Measurements from ENCODE around the gene EIF3K.

Gene EIF3K

GRCh38 chr19:38669552-38669951 lies 50.6 kb downstream of the EIF3K start:
- no peak for DNase-seq

GRCh38 chr19:38670921-38671398 lies 52.0 kb downstream of the EIF3K start:
- no peak for DNase-seq

- no peak for DNase-seq
Measured at GRCh38 chr19:38671654-38672053, 52.7 kb downstream of the EIF3K start.

- no peak for DNase-seq
Measured at GRCh38 chr19:38673030-38673429, 54.0 kb downstream of the EIF3K start.

- DNase-seq, result no peak
Measured at GRCh38 chr19:38674388-38675171, 55.6 kb downstream of the EIF3K start.

- DNase-seq, result no peak
Measured at GRCh38 chr19:38675611-38676010, 56.6 kb downstream of the EIF3K start.

- no peak for DNase-seq
Measured at GRCh38 chr19:38676023-38676877, 57.3 kb downstream of the EIF3K start.

- DNase-seq, result no peak
Measured at GRCh38 chr19:38676878-38677646, 58.1 kb downstream of the EIF3K start.

GRCh38 chr19:38678217-38678890 lies 59.4 kb downstream of the EIF3K start:
- DNase-seq, result no peak

- no peak for DNase-seq
Measured at GRCh38 chr19:38678891-38679494, 60.0 kb downstream of the EIF3K start.

GRCh38 chr19:38679839-38680238 lies 60.9 kb downstream of the EIF3K start:
- no peak for DNase-seq

- no peak for DNase-seq
Measured at GRCh38 chr19:38682195-38682867, 63.3 kb downstream of the EIF3K start.

- DNase-seq, result no peak
Measured at GRCh38 chr19:38682872-38683392, 63.9 kb downstream of the EIF3K start.

GRCh38 chr19:38683393-38684077 lies 64.5 kb downstream of the EIF3K start:
- peak; percentile 40 for DNase-seq

GRCh38 chr19:38684078-38684861 lies 65.3 kb downstream of the EIF3K start:
- no peak for DNase-seq

- DNase-seq, result no peak
Measured at GRCh38 chr19:38684862-38685665, 66.1 kb downstream of the EIF3K start.

- DNase-seq, result no peak
Measured at GRCh38 chr19:38685666-38686529, 66.9 kb downstream of the EIF3K start.

- no peak for DNase-seq
Measured at GRCh38 chr19:38686530-38686888, 67.5 kb downstream of the EIF3K start.
